Fibroblast of mammary gland (primary cell): ENCODE data around the gene CRPPA.

ENCODE experiments used
- DNase-seq: peaks from one replicate; pipeline ENCODE4 v3.0.0-alpha.2; 2010; ENCODE audit warnings: low read depth
- H3K4me3 ChIP-seq: 2 replicates; pipeline ENCODE4 v1.5.1; 2011; ENCODE audit warnings: low read depth, mild to moderate bottlenecking, low read length, moderate library complexity; ENCODE audit not compliant: control insufficient read depth
- CTCF ChIP-seq: conservative IDR thresholded peaks from 2 replicates; pipeline ENCODE4 v1.5.1; 2011; ENCODE audit warnings: low read depth, low read length, inconsistent platforms; ENCODE audit not compliant: control insufficient read depth, insufficient read depth

CRPPA gene

GRCh38 chr7:16419126-16419525 lies 2.2 kb downstream of the CRPPA start:
- no peak for TF ChIP-seq CTCF
- no peak for DNase-seq

GRCh38 chr7:16417906-16418305 lies 3.4 kb downstream of the CRPPA start:
- DNase-seq = peak; percentile 24
- no peak for TF ChIP-seq CTCF
- H3K4me3 ChIP-seq = no peak overlapping the region

More at GRCh38 chr7:16419126-16419525, 2.2 kb downstream of the CRPPA start:
- no peak overlapping the region for H3K4me3 ChIP-seq

GRCh38 chr7:16416289-16417282 lies 4.8 kb downstream of the CRPPA start:
- no peak for TF ChIP-seq CTCF
- peak; percentile 86 for DNase-seq
- H3K4me3 ChIP-seq = no peak overlapping the region

- no peak for TF ChIP-seq CTCF
- DNase-seq = no peak
- H3K4me3 ChIP-seq = no peak overlapping the region
Measured at GRCh38 chr7:16412274-16413254, 8.8 kb downstream of the CRPPA start.

- DNase-seq = peak; percentile 40
- no peak for TF ChIP-seq CTCF
- no peak overlapping the region for H3K4me3 ChIP-seq
Measured at GRCh38 chr7:16411391-16411790, 9.9 kb downstream of the CRPPA start.

GRCh38 chr7:16409777-16410176 lies 11.6 kb downstream of the CRPPA start:
- H3K4me3 ChIP-seq = no peak overlapping the region
- no peak for DNase-seq
- TF ChIP-seq CTCF = no peak
